IMR-90 (cell line): ENCODE results near the gene MYT1. TPM values are rescaled to one million over a fixed set of nuclear protein-coding genes. Genes with fewer than 3 reads are reported as not detected.

Source experiments
- ATAC-seq: fragments of 200-7000 bp; cut with Tn5 transposase; 2 replicates; pipeline ENCODE4 v1.9.1; 2020; ENCODE audit warnings: low read depth, mild to moderate bottlenecking, moderate library complexity
- BruUV-seq: library from RNA; stranded (reverse); fragments of 400-500 nt; replicated peaks from 2 replicates; lab custom pipeline; 2021; lab: Mats Ljungman, UMichigan
- CTCF ChIA-PET: fragments of 300-600 bp; formaldehyde crosslinking; extraction: SDS; loops from one replicate; lab custom pipeline; 2021; ENCODE audit warnings: antibody characterized with exemption; lab: Yijun Ruan, JAX
- POLR2A ChIA-PET: fragments of 300-600 bp; sonication (Branson Sonifier 250); formaldehyde crosslinking; loops from one replicate; lab custom pipeline; 2022; ENCODE audit warnings: antibody characterized with exemption; ENCODE audit not compliant: unreplicated experiment; lab: Charles Lee
- DNase-seq: peaks from one replicate; pipeline ENCODE4 v3.0.0; 2013
- H2AFZ ChIP-seq: replicated peaks from 2 replicates; pipeline ENCODE3; 2013; ENCODE audit warnings: low read length, mild to moderate bottlenecking; ENCODE audit not compliant: poor library complexity
- H2AK5ac ChIP-seq: 2 replicates; pipeline ENCODE4 v1.6.1; 2013; ENCODE audit warnings: low read depth, low read length, inconsistent platforms
- H2AK9ac ChIP-seq: replicated peaks from 2 replicates; pipeline ENCODE3; 2013; ENCODE audit warnings: mild to moderate bottlenecking, low read depth, low read length, moderate library complexity; ENCODE audit not compliant: poor library complexity
- H2BK120ac ChIP-seq: 2 replicates; pipeline ENCODE4 v1.6.1; 2013; ENCODE audit warnings: low read depth, low read length, inconsistent platforms
- H2BK15ac ChIP-seq: 3 replicates; pipeline ENCODE4 v1.6.1; 2013; ENCODE audit warnings: low read depth, low read length, inconsistent platforms
- H2BK20ac ChIP-seq: 2 replicates; pipeline ENCODE4 v1.6.1; 2013; ENCODE audit warnings: low read depth, mild to moderate bottlenecking, inconsistent platforms, low read length, moderate library complexity
- H2BK5ac ChIP-seq: 2 replicates; pipeline ENCODE4 v1.6.1; 2013; ENCODE audit warnings: mild to moderate bottlenecking, low read depth, low read length, inconsistent platforms; ENCODE audit not compliant: poor library complexity, severe bottlenecking
- H3K14ac ChIP-seq: replicated peaks from 2 replicates; pipeline ENCODE4 v1.6.1; 2013; ENCODE audit warnings: low read depth, low read length, inconsistent platforms
- H3K18ac ChIP-seq: 2 replicates; pipeline ENCODE4 v1.6.1; 2013; ENCODE audit warnings: low read depth, low read length, control low read depth
- H3K23ac ChIP-seq: 2 replicates; pipeline ENCODE4 v1.6.1; 2013; ENCODE audit warnings: low read depth, low read length, inconsistent platforms
- H3K27ac ChIP-seq: 2 replicates; pipeline ENCODE4 v1.5.1; 2013; ENCODE audit warnings: mild to moderate bottlenecking, control low read depth, low read length; ENCODE audit not compliant: insufficient read depth
- H3K27me3 ChIP-seq: 2 replicates; pipeline ENCODE4 v1.6.1; 2013; ENCODE audit warnings: low read length; ENCODE audit not compliant: control insufficient read depth, insufficient read depth
- H3K36me3 ChIP-seq: 2 replicates; pipeline ENCODE4 v1.6.1; 2013; ENCODE audit warnings: low read length, mixed read lengths; ENCODE audit not compliant: control insufficient read depth, insufficient read depth
- H3K4ac ChIP-seq: 2 replicates; pipeline ENCODE4 v1.6.1; 2013; ENCODE audit warnings: low read depth, low read length, inconsistent platforms
- H3K4me1 ChIP-seq: 2 replicates; pipeline ENCODE4 v1.6.1; 2013; ENCODE audit warnings: low read length, mixed read lengths; ENCODE audit not compliant: control insufficient read depth, insufficient read depth
- H3K4me2 ChIP-seq: 2 replicates; pipeline ENCODE4 v1.6.1; 2013; ENCODE audit warnings: low read depth, mild to moderate bottlenecking, control low read depth, low read length, moderate library complexity
- H3K4me3 ChIP-seq: 2 replicates; pipeline ENCODE4 v1.5.1; 2013; ENCODE audit warnings: low read depth, mild to moderate bottlenecking, control low read depth, low read length, moderate library complexity; ENCODE audit not compliant: insufficient read depth
- H3K56ac ChIP-seq: 2 replicates; pipeline ENCODE4 v1.6.1; 2013; ENCODE audit warnings: low read length, inconsistent platforms; ENCODE audit not compliant: insufficient read depth; ENCODE audit errors: extremely low read depth
- H3K79me1 ChIP-seq, 2 experiments: 2 replicates each; pipeline ENCODE4 v1.6.1; 2013; ENCODE audit warnings: low read length in 2 of 2, inconsistent platforms in 1 of 2, low read depth in 1 of 2
- H3K9ac ChIP-seq: 2 replicates; pipeline ENCODE4 v1.6.1; 2013; ENCODE audit warnings: low read depth, low read length, control low read depth
- H3K9me1 ChIP-seq: 2 replicates; pipeline ENCODE4 v1.6.1; 2013; ENCODE audit warnings: low read length, inconsistent platforms; ENCODE audit not compliant: insufficient read depth
- H3K9me3 ChIP-seq: 2 replicates; pipeline ENCODE4 v1.6.1; 2013; ENCODE audit warnings: low read length; ENCODE audit not compliant: control insufficient read depth, insufficient read depth
- H4K20me1 ChIP-seq: 2 replicates; pipeline ENCODE4 v1.6.1; 2013; ENCODE audit warnings: low read length, inconsistent platforms; ENCODE audit not compliant: insufficient read depth
- H4K5ac ChIP-seq: 2 replicates; pipeline ENCODE4 v1.6.1; 2013; ENCODE audit warnings: mild to moderate bottlenecking, low read depth, low read length, control low read depth
- H4K8ac ChIP-seq, 2 experiments: 2 replicates each; pipeline ENCODE4 v1.6.1; 2013; ENCODE audit warnings: low read depth in 2 of 2, low read length in 2 of 2, control low read depth in 1 of 2, inconsistent platforms in 1 of 2
- H4K91ac ChIP-seq: 2 replicates; pipeline ENCODE4 v1.6.1; 2013; ENCODE audit warnings: low read depth, low read length, inconsistent platforms; ENCODE audit not compliant: insufficient read depth
- FOS ChIP-seq: fragments of 150-350 bp; IDR thresholded peaks from 2 replicates; pipeline ENCODE4 v1.6.1; 2016; ENCODE audit warnings: low read depth, low read length
- MAFK ChIP-seq: IDR thresholded peaks from 2 replicates; pipeline ENCODE4 v1.6.1; 2012; ENCODE audit warnings: low read depth, low read length, improper control_type of control experiment
- MAZ ChIP-seq: IDR thresholded peaks from 2 replicates; pipeline ENCODE4 v1.6.1; 2012; ENCODE audit warnings: low read depth, mild to moderate bottlenecking, low read length, improper control_type of control experiment, moderate library complexity, borderline replicate concordance
- MXI1 ChIP-seq: IDR thresholded peaks from 2 replicates; pipeline ENCODE4 v1.6.1; 2012; ENCODE audit warnings: low read depth, mild to moderate bottlenecking, low read length, moderate library complexity, borderline replicate concordance
- POLR2A ChIP-seq: IDR thresholded peaks from 2 replicates; pipeline ENCODE4 v1.6.1; 2012; ENCODE audit warnings: mild to moderate bottlenecking, low read depth, low read length
- RCOR1 ChIP-seq: IDR thresholded peaks from 2 replicates; pipeline ENCODE4 v1.6.1; 2012; ENCODE audit warnings: mild to moderate bottlenecking, low read length, improper control_type of control experiment; ENCODE audit not compliant: insufficient replicate concordance
- RFX5 ChIP-seq: IDR thresholded peaks from 2 replicates; pipeline ENCODE4 v1.8.0; 2012; ENCODE audit warnings: low read depth, mild to moderate bottlenecking, low read length, moderate library complexity
- SMC3 ChIP-seq: fragments of 150-350 bp; IDR thresholded peaks from 2 replicates; pipeline ENCODE4 v1.6.1; 2016; ENCODE audit warnings: low read depth, mild to moderate bottlenecking, antibody characterized with exemption, low read length, moderate library complexity
- USF2 ChIP-seq: fragments of 150-350 bp; IDR thresholded peaks from 2 replicates; pipeline ENCODE4 v1.6.1; 2017; ENCODE audit warnings: mild to moderate bottlenecking, antibody characterized with exemption, low read length, low read depth
- WGBS, 2 experiments: methylation state at CpG; one replicate each; pipeline versions ENCODE4 v1.1.5 to v1.1.7; 2013; ENCODE audit warnings: missing lambda C conversion rate in 2 of 2; ENCODE audit not compliant: insufficient read length in 1 of 2; ENCODE audit errors: extremely low coverage in 2 of 2; 5-methylcytosine and 5-hydroxymethylcytosine counted together
- dilution Hi-C: fragments of 300-500 bp; cut with HindIII; formaldehyde crosslinking; loops from one replicate; pipeline ENCODE4 v1.14.3; 2018; ENCODE audit warnings: low sequenced_read_pairs; ENCODE audit not compliant: unreplicated experiment
- in situ Hi-C: fragments of 300-500 bp; cut with MboI; formaldehyde crosslinking; loops from 3 replicates; pipeline ENCODE4 v1.14.3; 2019; ENCODE audit warnings: low sequenced_read_pairs, inconsistent platforms, mixed read lengths
- intact Hi-C: fragments of 100-400 bp; cut with micrococcal nuclease; formaldehyde crosslinking; loops from 2 replicates; pipeline ENCODE4 v1.10.0; 2022
- polyA plus RNA-seq, 3 experiments: library from polyadenylated mRNA; depleted of rRNA; stranded (reverse); fragments of >200 nt; gene quantifications; 2 replicates each; pipeline ENCODE4 v1.2.3, GENCODE V29; 2012; ENCODE audit warnings: low replicate concordance in 1 of 3
- total RNA-seq: library from RNA; depleted of rRNA; stranded (reverse); fragments of >200 nt; gene quantifications from 2 replicates; pipeline ENCODE4 v1.2.3, GENCODE V29; 2012
- TF ChIP-seq, protein P1 (sequence below): conservative IDR thresholded peaks from 2 replicates; pipeline ENCODE4 v1.5.1; 2012; ENCODE audit warnings: mild to moderate bottlenecking, low read depth, low read length, improper control_type of control experiment
- TF ChIP-seq, protein P2 (sequence below): fragments of 150-350 bp; IDR thresholded peaks from 2 replicates; pipeline ENCODE4 v1.6.1; 2016; ENCODE audit warnings: low read depth, mild to moderate bottlenecking, low read length, moderate library complexity, borderline replicate concordance

Gene MYT1
- total and polyA plus RNA-seq, 2 of the 4 experiments (the other 2 are of a cell fraction), result not detected

DNA sequence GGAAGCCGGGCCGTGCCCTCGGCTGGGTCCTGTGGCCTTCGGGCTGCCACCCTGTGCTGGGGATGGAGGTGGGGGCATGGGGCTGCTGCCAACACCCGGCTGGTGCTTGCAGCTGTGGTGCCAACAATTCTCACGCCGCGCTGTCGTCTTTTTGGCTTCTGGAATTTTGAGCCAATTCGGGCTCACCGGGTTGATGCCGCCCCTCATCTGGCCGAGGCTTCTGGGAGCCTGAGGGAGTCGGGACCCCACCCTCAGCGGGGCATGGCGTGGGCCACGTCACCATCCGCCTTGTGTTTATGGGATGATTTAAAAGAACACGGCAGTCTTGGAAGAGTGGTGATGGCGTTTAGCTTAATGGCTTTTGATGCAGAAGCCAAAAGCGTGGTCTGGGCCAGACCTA is 48.2 kb upstream of the MYT1 start:
- intact Hi-C loops, result no loop called here
- no peak overlapping the region for H2AK9ac ChIP-seq
- no peak overlapping the region for H3K4me3 ChIP-seq
- no peak overlapping the region for H2AFZ ChIP-seq
- H3K27me3 ChIP-seq, result peaks cover 28% of the 10 kb centered on the region; the same call in 1 of the 2 replicates
- H2BK120ac ChIP-seq, result no peak overlapping the region
- no peak overlapping the region for H3K23ac ChIP-seq
- DNase-seq (no peak), ATAC-seq (no peak)
- no peak overlapping the region for H4K91ac ChIP-seq
- no peak overlapping the region for H4K5ac ChIP-seq
- no peaks in the 10 kb centered on the region for H4K20me1 ChIP-seq
- no peak overlapping the region for H2BK15ac ChIP-seq
- no peak overlapping the region for H3K14ac ChIP-seq
- TF ChIP-seq MAZ (no peak), FOS (no peak), USF2 (no peak), RCOR1 (no peak), SMC3 (no peak), MAFK (no peak), RFX5 (no peak), POLR2A (no peak), MXI1 (no peak)
- TF ChIP-seq, protein P1, sequence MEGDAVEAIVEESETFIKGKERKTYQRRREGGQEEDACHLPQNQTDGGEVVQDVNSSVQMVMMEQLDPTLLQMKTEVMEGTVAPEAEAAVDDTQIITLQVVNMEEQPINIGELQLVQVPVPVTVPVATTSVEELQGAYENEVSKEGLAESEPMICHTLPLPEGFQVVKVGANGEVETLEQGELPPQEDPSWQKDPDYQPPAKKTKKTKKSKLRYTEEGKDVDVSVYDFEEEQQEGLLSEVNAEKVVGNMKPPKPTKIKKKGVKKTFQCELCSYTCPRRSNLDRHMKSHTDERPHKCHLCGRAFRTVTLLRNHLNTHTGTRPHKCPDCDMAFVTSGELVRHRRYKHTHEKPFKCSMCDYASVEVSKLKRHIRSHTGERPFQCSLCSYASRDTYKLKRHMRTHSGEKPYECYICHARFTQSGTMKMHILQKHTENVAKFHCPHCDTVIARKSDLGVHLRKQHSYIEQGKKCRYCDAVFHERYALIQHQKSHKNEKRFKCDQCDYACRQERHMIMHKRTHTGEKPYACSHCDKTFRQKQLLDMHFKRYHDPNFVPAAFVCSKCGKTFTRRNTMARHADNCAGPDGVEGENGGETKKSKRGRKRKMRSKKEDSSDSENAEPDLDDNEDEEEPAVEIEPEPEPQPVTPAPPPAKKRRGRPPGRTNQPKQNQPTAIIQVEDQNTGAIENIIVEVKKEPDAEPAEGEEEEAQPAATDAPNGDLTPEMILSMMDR, result no peak
- TF ChIP-seq, protein P2, sequence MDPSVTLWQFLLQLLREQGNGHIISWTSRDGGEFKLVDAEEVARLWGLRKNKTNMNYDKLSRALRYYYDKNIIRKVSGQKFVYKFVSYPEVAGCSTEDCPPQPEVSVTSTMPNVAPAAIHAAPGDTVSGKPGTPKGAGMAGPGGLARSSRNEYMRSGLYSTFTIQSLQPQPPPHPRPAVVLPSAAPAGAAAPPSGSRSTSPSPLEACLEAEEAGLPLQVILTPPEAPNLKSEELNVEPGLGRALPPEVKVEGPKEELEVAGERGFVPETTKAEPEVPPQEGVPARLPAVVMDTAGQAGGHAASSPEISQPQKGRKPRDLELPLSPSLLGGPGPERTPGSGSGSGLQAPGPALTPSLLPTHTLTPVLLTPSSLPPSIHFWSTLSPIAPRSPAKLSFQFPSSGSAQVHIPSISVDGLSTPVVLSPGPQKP, result no peak
- dilution Hi-C loops, result no loop called here
- CTCF ChIA-PET, result interaction anchor here (0.9 kb wide), 1 partner anchor 33 kb away, joined by 4 read pairs; no protein-coding TSS in a partner anchor
- no peaks in the 10 kb centered on the region for H3K79me1 ChIP-seq
- no peaks in the 10 kb centered on the region for H3K9me3 ChIP-seq
- no peak overlapping the region for H2AK5ac ChIP-seq
- no peak overlapping the region for H3K4ac ChIP-seq
- H3K56ac ChIP-seq, result no peak overlapping the region
- H3K4me2 ChIP-seq, result no peak overlapping the region
- H3K36me3 ChIP-seq, result no peaks in the 10 kb centered on the region
- H2BK20ac ChIP-seq, result no peak overlapping the region
- POLR2A ChIA-PET, result no interaction called here
- H4K8ac ChIP-seq, result no peak overlapping the region
- no peak overlapping the region for H3K9ac ChIP-seq
- H3K4me1 ChIP-seq, result no peaks in the 10 kb centered on the region
- no TSS peak for BruUV-seq
- no peak overlapping the region for H3K18ac ChIP-seq
- H3K27ac ChIP-seq, result no peak overlapping the region
- in situ Hi-C loops, result no loop called here
- H3K9me1 ChIP-seq, result no peaks in the 10 kb centered on the region
- no peak overlapping the region for H2BK5ac ChIP-seq
- 31% methylated on average over 3 of the region's 21 CpGs; no CpG with 5 or more reads in 1 of the 2 experiments for WGBS, 2 experiments
